ENCODE data around the gene TAX1BP3.

DNA sequence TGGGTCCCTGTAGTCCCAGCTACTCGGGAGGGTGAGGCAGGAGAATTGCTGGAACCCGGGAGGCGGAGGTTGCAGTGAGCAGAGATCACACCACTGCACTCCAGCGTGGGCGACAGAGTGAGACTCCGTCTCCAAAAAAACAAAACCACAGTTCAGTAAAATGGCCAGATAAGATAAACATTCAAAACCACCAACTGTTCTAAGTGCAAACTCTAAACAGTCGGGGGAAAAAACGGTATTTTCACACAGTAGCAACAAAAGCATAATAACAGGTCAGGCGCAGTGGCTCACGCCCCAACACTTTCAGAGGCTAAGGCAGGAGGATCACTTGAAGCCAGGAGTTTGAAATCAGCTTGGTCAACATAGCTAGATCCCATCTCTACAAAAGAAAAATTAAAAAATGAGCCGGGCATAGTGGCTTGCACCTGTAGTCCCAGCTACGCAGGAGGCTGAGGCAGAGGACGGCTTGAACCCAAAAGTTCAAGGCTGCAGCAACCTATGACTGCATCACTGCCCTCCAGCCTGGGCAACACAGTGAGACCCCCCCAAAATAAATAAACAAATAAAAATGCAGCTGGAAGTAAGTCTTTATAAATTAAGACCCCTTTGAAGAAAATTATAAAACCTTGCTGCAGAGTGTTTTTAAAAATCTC, 44.6 kb upstream of the TAX1BP3 start:
- TF ChIP-seq, protein P1, sequence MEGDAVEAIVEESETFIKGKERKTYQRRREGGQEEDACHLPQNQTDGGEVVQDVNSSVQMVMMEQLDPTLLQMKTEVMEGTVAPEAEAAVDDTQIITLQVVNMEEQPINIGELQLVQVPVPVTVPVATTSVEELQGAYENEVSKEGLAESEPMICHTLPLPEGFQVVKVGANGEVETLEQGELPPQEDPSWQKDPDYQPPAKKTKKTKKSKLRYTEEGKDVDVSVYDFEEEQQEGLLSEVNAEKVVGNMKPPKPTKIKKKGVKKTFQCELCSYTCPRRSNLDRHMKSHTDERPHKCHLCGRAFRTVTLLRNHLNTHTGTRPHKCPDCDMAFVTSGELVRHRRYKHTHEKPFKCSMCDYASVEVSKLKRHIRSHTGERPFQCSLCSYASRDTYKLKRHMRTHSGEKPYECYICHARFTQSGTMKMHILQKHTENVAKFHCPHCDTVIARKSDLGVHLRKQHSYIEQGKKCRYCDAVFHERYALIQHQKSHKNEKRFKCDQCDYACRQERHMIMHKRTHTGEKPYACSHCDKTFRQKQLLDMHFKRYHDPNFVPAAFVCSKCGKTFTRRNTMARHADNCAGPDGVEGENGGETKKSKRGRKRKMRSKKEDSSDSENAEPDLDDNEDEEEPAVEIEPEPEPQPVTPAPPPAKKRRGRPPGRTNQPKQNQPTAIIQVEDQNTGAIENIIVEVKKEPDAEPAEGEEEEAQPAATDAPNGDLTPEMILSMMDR (IDR thresholded peaks at IDR 0.05; ENCODE audit: low read depth, low read length): no peak
- TF ChIP-seq POLR2A (IDR thresholded peaks at IDR 0.05; ENCODE audit: extremely low read depth, insufficient read length): no peak
- TF ChIP-seq, protein P2, sequence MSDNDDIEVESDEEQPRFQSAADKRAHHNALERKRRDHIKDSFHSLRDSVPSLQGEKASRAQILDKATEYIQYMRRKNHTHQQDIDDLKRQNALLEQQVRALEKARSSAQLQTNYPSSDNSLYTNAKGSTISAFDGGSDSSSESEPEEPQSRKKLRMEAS (IDR thresholded peaks at IDR 0.05; ENCODE audit: low read depth, low read length): no peak

Data from NB4 (cell line).